ENCODE data around the gene ATP10A. TPM values are rescaled to one million over a fixed set of nuclear protein-coding genes. Genes with fewer than 3 reads are reported as not detected.

ATP10A gene
- total and polyA plus RNA-seq, 9 of the 15 experiments (the other 6 are each of a cell fraction or from before 2014, with no cell fraction given) = 0.09 TPM; not detected in 8

GRCh38 chr15:25649390-25649789 is 213.7 kb downstream of the ATP10A start:
- FAIRE-seq (no peak), DNase-seq (ENCODE audit: extremely low read depth in 1 of 4, low spot score in 3 of 4) (no peak), ATAC-seq (no peak)
- POLR2A ChIA-PET = interaction anchor here (0.6 kb wide), 1 partner anchor 343 kb away, joined by 3 read pairs; no protein-coding TSS in a partner anchor
- Histone ChIP-seq H3K27ac (ENCODE audit: extremely low read depth, low read depth, low read length) (no peak overlapping the region), H3K27me3 (ENCODE audit: control insufficient read depth in 2 of 2, insufficient read depth in 2 of 2, low read length in 2 of 2) (no peaks in the 10 kb centered on the region; a peak in 1 of 5 replicates), H3K4me2 (ENCODE audit: insufficient read depth, low read length) (no peak overlapping the region), H3K4me1 (replicated peaks in 1 of 2; ENCODE audit: control insufficient read depth in 2 of 2, insufficient read depth in 2 of 2, low read length in 2 of 2) (no peaks in the 10 kb centered on the region), H3K9ac (ENCODE audit: insufficient read depth in 1 of 2, low read depth in 2 of 2, low read length in 2 of 2) (no peak overlapping the region), H3K79me2 (ENCODE audit: control insufficient read depth, insufficient read depth, low read length) (no peaks in the 10 kb centered on the region), H3K9me1 (ENCODE audit: control insufficient read depth, insufficient read depth, low read length) (no peaks in the 10 kb centered on the region), H4K20me1 (replicated peaks; ENCODE audit: control insufficient read depth, insufficient read depth, low read length) (no peaks in the 10 kb centered on the region; the same call in 1 of the 2 replicates), H3K36me3 (ENCODE audit: control insufficient read depth, insufficient read depth, low read length) (no peaks in the 10 kb centered on the region), H2AFZ (ENCODE audit: low read depth, low read length) (no peak overlapping the region), H3K9me3 (replicated peaks; ENCODE audit: control insufficient read depth, insufficient read depth, low read depth, low read length) (no peaks in the 10 kb centered on the region), H3K4me3 (no peak overlapping the region)
- in situ Hi-C loops (cut with MboI) = no loop called here
- no peak for TF ChIP-seq ZBTB43 (CRISPR knock-in tag; IDR thresholded peaks at IDR 0.05)
- TF ChIP-seq GABPB1 (CRISPR knock-in tag; IDR thresholded peaks at IDR 0.05) = no peak
- no peak for TF ChIP-seq ELF4 (CRISPR knock-in tag; IDR thresholded peaks at IDR 0.05)
- TF ChIP-seq, protein P1, sequence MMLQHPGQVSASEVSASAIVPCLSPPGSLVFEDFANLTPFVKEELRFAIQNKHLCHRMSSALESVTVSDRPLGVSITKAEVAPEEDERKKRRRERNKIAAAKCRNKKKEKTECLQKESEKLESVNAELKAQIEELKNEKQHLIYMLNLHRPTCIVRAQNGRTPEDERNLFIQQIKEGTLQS (IDR thresholded peaks at IDR 0.05) = no peak
- TF ChIP-seq, protein P1 (CRISPR knock-in tag; conservative IDR thresholded peaks at IDR 0.05) = no peak
- no peak for TF ChIP-seq GATA2 (CRISPR knock-in tag; IDR thresholded peaks at IDR 0.05)
- TF ChIP-seq NR2C1 (IDR thresholded peaks at IDR 0.05) = no peak
- TF ChIP-seq NR2C1 (tag; IDR thresholded peaks at IDR 0.05) = no peak
- TF ChIP-seq SMAD4 (CRISPR knock-in tag; conservative IDR thresholded peaks at IDR 0.05) = no peak
- CTCF ChIA-PET (ENCODE audit: low intra/inter-chr PET ratio) = no interaction called here
- WGBS (ENCODE audit: insufficient coverage, low coverage, missing lambda C conversion rate) = 0% methylated on average over 2 of the region's 2 CpGs
- BruUV-seq (replicated peaks) = no TSS peak
- intact Hi-C loops (cut with micrococcal nuclease) = no loop called here
